ENCODE measurements around the gene OR6C65.

DNA sequence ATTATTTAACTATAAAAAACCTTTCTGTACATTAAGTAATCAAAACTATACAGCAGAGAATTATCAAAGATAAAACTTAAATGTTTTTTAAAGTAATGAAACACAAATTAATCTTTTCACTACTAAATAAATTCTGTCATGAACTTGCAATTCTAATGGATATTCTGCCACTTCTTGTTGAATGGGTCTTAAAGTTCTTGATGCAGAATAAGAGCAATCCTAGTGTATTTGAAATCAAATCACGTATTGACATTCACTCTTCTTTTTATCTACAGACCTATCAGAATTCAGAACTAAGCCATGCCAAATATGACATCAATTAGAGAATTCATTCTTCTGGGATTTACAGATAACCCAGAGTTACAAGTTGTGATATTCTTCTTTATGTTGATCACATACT lies at the start of gene OR6C65:
- TF ChIP-seq, protein P1, sequence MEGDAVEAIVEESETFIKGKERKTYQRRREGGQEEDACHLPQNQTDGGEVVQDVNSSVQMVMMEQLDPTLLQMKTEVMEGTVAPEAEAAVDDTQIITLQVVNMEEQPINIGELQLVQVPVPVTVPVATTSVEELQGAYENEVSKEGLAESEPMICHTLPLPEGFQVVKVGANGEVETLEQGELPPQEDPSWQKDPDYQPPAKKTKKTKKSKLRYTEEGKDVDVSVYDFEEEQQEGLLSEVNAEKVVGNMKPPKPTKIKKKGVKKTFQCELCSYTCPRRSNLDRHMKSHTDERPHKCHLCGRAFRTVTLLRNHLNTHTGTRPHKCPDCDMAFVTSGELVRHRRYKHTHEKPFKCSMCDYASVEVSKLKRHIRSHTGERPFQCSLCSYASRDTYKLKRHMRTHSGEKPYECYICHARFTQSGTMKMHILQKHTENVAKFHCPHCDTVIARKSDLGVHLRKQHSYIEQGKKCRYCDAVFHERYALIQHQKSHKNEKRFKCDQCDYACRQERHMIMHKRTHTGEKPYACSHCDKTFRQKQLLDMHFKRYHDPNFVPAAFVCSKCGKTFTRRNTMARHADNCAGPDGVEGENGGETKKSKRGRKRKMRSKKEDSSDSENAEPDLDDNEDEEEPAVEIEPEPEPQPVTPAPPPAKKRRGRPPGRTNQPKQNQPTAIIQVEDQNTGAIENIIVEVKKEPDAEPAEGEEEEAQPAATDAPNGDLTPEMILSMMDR (IDR thresholded peaks at IDR 0.05; ENCODE audit: borderline replicate concordance, extremely low read depth, low read length, poor library complexity, severe bottlenecking), result no peak
- TF ChIP-seq EZH2 (IDR thresholded peaks at IDR 0.05; ENCODE audit: borderline replicate concordance, low read depth, low read length, severe bottlenecking), result no peak
